MM.1S (cell line): ENCODE data around the gene GFOD1.

Experiments
- DNase-seq: peaks from one replicate; pipeline ENCODE4 v3.0.0-alpha.2; 2015
- H2AFZ ChIP-seq: fragments of 300-600 bp; sonication (generic); 2 replicates; pipeline ENCODE4 v1.6.0; 2016; ENCODE audit warnings: antibody characterized with exemption, low read length
- H3F3A ChIP-seq: fragments of 300-600 bp; sonication (generic); 2 replicates; pipeline ENCODE4 v1.6.1; 2016; ENCODE audit warnings: mild to moderate bottlenecking, antibody characterized with exemption, low read length, moderate library complexity, mixed read lengths; ENCODE audit not compliant: insufficient read depth
- H3K27ac ChIP-seq: fragments of 300-600 bp; sonication (generic); 2 replicates; pipeline ENCODE4 v1.5.1; 2016; ENCODE audit warnings: mild to moderate bottlenecking, low read length
- H3K27me3 ChIP-seq: fragments of 300-600 bp; sonication (generic); replicated peaks from 2 replicates; pipeline ENCODE4 v1.6.0; 2016; ENCODE audit warnings: low read length; ENCODE audit not compliant: insufficient read depth
- H3K36me3 ChIP-seq: fragments of 300-600 bp; sonication (generic); replicated peaks from 2 replicates; pipeline ENCODE4 v1.6.1; 2016; ENCODE audit warnings: mild to moderate bottlenecking, low read length, mixed read lengths; ENCODE audit not compliant: insufficient read depth
- H3K4me1 ChIP-seq: fragments of 300-600 bp; sonication (generic); 2 replicates; pipeline ENCODE4 v1.6.1; 2016; ENCODE audit warnings: low read length, mixed read lengths
- H3K4me2 ChIP-seq: fragments of 300-600 bp; sonication (generic); 2 replicates; pipeline ENCODE4 v1.6.0; 2016; ENCODE audit warnings: low read depth, low read length
- H3K4me3 ChIP-seq: fragments of 300-600 bp; sonication (generic); 2 replicates; pipeline ENCODE4 v1.5.1; 2016; ENCODE audit warnings: low read length, mixed read lengths
- H3K79me2 ChIP-seq: fragments of 300-600 bp; sonication (generic); 2 replicates; pipeline ENCODE4 v1.6.1; 2016; ENCODE audit warnings: mixed run types, low read length, mixed read lengths
- H3K9ac ChIP-seq: fragments of 300-600 bp; sonication (generic); 2 replicates; pipeline ENCODE4 v1.6.1; 2016; ENCODE audit warnings: low read length, mixed read lengths
- H3K9me2 ChIP-seq: fragments of 300-600 bp; sonication (generic); replicated peaks from 2 replicates; pipeline ENCODE4 v1.6.1; 2016; ENCODE audit warnings: mild to moderate bottlenecking, low read length, mixed read lengths; ENCODE audit not compliant: insufficient read depth
- H3K9me3 ChIP-seq: fragments of 300-600 bp; sonication (generic); replicated peaks from 2 replicates; pipeline ENCODE4 v1.6.1; 2016; ENCODE audit warnings: mild to moderate bottlenecking, low read length, mixed read lengths; ENCODE audit not compliant: insufficient read depth
- H4K20me1 ChIP-seq: fragments of 300-600 bp; sonication (generic); 2 replicates; pipeline ENCODE4 v1.6.1; 2016; ENCODE audit warnings: mild to moderate bottlenecking, low read length, moderate library complexity, mixed read lengths; ENCODE audit not compliant: insufficient read depth
- CTCF ChIP-seq: fragments of 300-600 bp; sonication (generic); IDR thresholded peaks from 2 replicates; pipeline ENCODE4 v1.5.1; 2016; ENCODE audit warnings: antibody characterized with exemption, low read length, mixed read lengths
- EZH2 ChIP-seq: fragments of 300-600 bp; sonication (generic); optimal IDR thresholded peaks from 2 replicates; pipeline ENCODE3; 2017; ENCODE audit warnings: low read depth, mild to moderate bottlenecking, antibody characterized with exemption, low read length, mixed read lengths
- EZH2phosphoT487 ChIP-seq: fragments of 300-600 bp; sonication (generic); IDR thresholded peaks from 2 replicates; pipeline ENCODE4 v1.6.1; 2018; ENCODE audit warnings: antibody characterized with exemption, low read length

The GFOD1 gene

GRCh38 chr6:13522656-13523055 is 35.3 kb upstream of the GFOD1 start:
- H3K36me3 ChIP-seq = no peaks in the 10 kb centered on the region
- no peak overlapping the region for H3K27ac ChIP-seq
- H3K4me3 ChIP-seq = no peak overlapping the region
- no peaks in the 10 kb centered on the region for H3K9me2 ChIP-seq
- TF ChIP-seq CTCF (no peak), EZH2 (no peak), EZH2phosphoT487 (no peak)
- no peaks in the 10 kb centered on the region for H3K27me3 ChIP-seq
- no peak overlapping the region for H2AFZ ChIP-seq
- no peak overlapping the region for H3K9ac ChIP-seq
- peaks cover 22% of the 10 kb centered on the region for H3F3A ChIP-seq
- no peak for DNase-seq
- H3K4me2 ChIP-seq = no peak overlapping the region
- peaks cover 37% of the 10 kb centered on the region for H3K4me1 ChIP-seq
- H3K79me2 ChIP-seq = no peaks in the 10 kb centered on the region
- H4K20me1 ChIP-seq = no peaks in the 10 kb centered on the region
- H3K9me3 ChIP-seq = no peaks in the 10 kb centered on the region

GRCh38 chr6:13519839-13520238 is 32.4 kb upstream of the GFOD1 start:
- Histone ChIP-seq H3K27me3 (no peaks in the 10 kb centered on the region), H3K4me2 (no peak overlapping the region), H3K9me2 (no peaks in the 10 kb centered on the region), H3K36me3 (no peaks in the 10 kb centered on the region), H3K9ac (no peak overlapping the region), H3F3A (peaks cover 8% of the 10 kb centered on the region; the same call in 1 of the 2 replicates), H3K27ac (no peak overlapping the region), H3K4me1 (peaks cover 14% of the 10 kb centered on the region), H3K79me2 (no peaks in the 10 kb centered on the region), H4K20me1 (no peaks in the 10 kb centered on the region), H2AFZ (no peak overlapping the region), H3K9me3 (no peaks in the 10 kb centered on the region), H3K4me3 (no peak overlapping the region)
- no peak for TF ChIP-seq EZH2phosphoT487
- TF ChIP-seq EZH2 = no peak
- no peak for TF ChIP-seq CTCF
- no peak for DNase-seq

GRCh38 chr6:13517116-13517515 is 29.7 kb upstream of the GFOD1 start:
- no peak overlapping the region for H2AFZ ChIP-seq
- no peaks in the 10 kb centered on the region for H4K20me1 ChIP-seq
- H3K4me1 ChIP-seq = peaks cover 13% of the 10 kb centered on the region
- H3K9ac ChIP-seq = no peak overlapping the region
- no peaks in the 10 kb centered on the region for H3K9me3 ChIP-seq
- no peaks in the 10 kb centered on the region for H3K36me3 ChIP-seq
- H3K27me3 ChIP-seq = no peaks in the 10 kb centered on the region
- peaks cover 11% of the 10 kb centered on the region; the same call in 1 of the 2 replicates for H3F3A ChIP-seq
- no peak overlapping the region for H3K27ac ChIP-seq
- no peaks in the 10 kb centered on the region for H3K9me2 ChIP-seq
- H3K79me2 ChIP-seq = no peaks in the 10 kb centered on the region
- DNase-seq = no peak
- H3K4me2 ChIP-seq = no peak overlapping the region
- no peak for TF ChIP-seq CTCF
- no peak for TF ChIP-seq EZH2phosphoT487
- TF ChIP-seq EZH2 = no peak
- no peak overlapping the region for H3K4me3 ChIP-seq

- Histone ChIP-seq H3K36me3 (no peaks in the 10 kb centered on the region), H3F3A (peaks cover 11% of the 10 kb centered on the region; the same call in 1 of the 2 replicates), H3K9me2 (no peaks in the 10 kb centered on the region), H3K4me1 (peaks cover 13% of the 10 kb centered on the region), H3K9ac (no peak overlapping the region), H3K79me2 (no peaks in the 10 kb centered on the region), H3K4me2 (no peak overlapping the region), H3K4me3 (no peak overlapping the region), H3K27me3 (no peaks in the 10 kb centered on the region), H2AFZ (no peak overlapping the region), H4K20me1 (no peaks in the 10 kb centered on the region), H3K27ac (no peak overlapping the region), H3K9me3 (no peaks in the 10 kb centered on the region)
- TF ChIP-seq EZH2phosphoT487 (no peak), CTCF (no peak), EZH2 (no peak)
- DNase-seq = no peak
Observed at GRCh38 chr6:13515912-13516311, 28.5 kb upstream of the GFOD1 start.
